ENCODE results near the gene PTGER1. TPM values are rescaled to one million over a fixed set of nuclear protein-coding genes. Genes with fewer than 3 reads are reported as not detected.
"Not testable (repeated sequence)": the region's sequence is repeated elsewhere in the genome, so short reads cannot be mapped to it uniquely, and the experiment has no call there.

PTGER1 gene
- polyA plus RNA-seq, 3 donors: 0.18 to 1.9 TPM; not detected in 1

GRCh38 chr19:14479309-14479974 is 4.3 kb upstream of the PTGER1 start:
- no peak overlapping the region for H3K27ac ChIP-seq (ENCODE audit: low read depth, low read length)
- 73 to 95% (median 79%) methylated on average over 14 of the region's 14 CpGs for WGBS, 3 donors

GRCh38 chr19:14478113-14478545 is 3.0 kb upstream of the PTGER1 start:
- no peak overlapping the region for H3K27ac ChIP-seq (ENCODE audit: low read depth, low read length)
- 71 to 78% (median 73%) methylated on average over 17 to 24 of the region's 24 CpGs for WGBS, 3 donors

DNA sequence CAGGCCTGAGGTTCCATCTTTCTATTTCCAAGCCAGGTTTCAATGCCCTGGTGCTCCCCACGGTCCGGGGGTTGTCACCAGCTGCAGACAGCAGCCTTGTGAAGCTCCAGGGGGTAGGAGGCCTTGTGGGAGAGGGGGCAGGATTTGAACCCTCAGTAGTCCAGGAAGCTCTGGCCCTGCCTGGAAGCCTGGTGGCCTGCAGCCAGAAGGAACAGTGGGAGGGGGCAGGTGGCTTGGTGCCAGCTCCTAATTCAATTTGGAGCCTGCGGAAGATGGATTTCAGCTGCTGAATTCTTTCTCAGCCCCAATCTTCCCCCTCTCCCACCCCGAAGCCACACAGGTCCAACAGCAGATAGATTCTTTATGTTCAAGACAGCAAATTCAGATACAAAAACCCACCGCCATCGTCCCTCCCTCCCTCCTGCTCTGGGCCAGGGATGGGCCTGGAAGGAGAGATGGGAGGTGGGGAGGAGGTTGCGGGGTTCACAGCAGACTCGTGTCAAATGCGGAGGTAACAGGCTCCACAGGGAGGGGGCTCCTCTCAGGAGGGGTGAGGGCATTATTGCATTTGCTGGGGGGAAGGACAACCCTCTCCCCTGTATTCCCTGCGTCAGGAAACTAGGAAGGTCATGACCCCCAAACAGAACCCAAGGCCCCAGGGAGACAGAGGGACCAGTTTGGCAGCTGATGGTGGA is 2.4 kb upstream of the PTGER1 start:
- 61 to 81% (median 66%) methylated on average over 10 of the region's 10 CpGs for WGBS, 3 donors
- H3K27ac ChIP-seq (ENCODE audit: low read depth, low read length): no peak overlapping the region

DNA sequence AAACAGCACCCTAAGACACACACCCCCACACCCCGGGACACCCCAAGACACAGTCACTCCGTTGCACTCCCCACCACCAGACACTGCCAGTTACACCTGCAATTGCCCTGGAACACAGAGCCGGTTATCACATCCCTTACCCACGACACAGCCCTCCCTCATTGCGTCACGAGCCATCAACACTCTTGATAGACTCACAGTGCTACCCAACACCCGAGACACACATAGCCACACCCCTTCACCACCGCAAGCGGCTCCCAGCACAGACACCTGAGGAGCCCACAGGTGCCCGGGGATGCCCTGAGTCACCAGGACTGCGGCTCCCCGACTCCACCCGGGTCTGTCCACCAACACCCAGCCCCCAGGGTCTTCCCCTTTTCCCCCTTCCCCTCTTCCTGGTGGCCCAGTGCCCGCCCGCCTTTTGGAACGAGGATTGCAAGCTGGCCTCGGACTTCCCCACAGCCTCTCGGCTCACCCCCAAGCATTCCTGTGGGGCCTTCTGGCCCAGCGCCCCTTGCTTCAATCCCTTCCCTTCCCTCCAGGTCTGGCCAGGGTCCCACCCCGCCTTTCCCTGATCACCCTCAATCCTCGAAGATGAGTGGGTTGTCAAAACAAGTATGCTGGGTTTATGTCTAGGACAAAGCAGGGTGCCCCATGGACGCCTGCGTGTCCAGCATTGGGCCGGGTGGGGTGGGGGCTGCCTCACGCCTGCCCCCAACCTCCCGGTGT is 1.7 kb upstream of the PTGER1 start:
- WGBS, 3 donors: 43 to 69% (median 45%) methylated on average over 26 of the region's 26 CpGs
- no peak overlapping the region for H3K27ac ChIP-seq (ENCODE audit: low read depth, low read length)

- no peak overlapping the region for H3K27ac ChIP-seq (ENCODE audit: low read depth, low read length)
These were observed 1.1 kb upstream of the PTGER1 start for GRCh38 chr19:14476327-14476672.

DNA sequence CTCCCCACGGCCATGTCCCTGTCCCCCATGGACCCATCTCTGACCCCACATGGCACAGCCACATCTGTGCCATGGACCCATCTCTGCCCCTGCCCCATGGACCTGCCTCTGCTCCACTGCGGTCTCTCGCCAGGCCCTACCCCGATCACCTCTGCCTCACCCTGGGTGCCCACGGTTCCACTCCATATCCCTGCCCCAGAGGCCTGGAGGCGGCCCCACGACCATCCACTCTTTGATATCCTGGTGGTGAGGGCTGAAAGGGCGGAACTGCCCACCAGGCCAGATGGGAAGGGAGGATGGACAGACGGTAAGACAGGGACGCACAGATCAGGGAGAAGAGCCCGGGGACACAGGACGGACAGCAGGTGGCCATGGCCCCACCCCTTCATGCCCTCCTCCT is 327 bp downstream of the PTGER1 start:
- H3K27ac ChIP-seq (ENCODE audit: low read depth, low read length): no peak overlapping the region
- 43 to 55% (median 48%) methylated on average over 11 to 12 of the region's 12 CpGs for WGBS, 3 donors

More at GRCh38 chr19:14476327-14476672, 1.1 kb upstream of the PTGER1 start:
- 77 to 90% (median 80%) methylated on average over 7 of the region's 7 CpGs for WGBS, 3 donors

DNA sequence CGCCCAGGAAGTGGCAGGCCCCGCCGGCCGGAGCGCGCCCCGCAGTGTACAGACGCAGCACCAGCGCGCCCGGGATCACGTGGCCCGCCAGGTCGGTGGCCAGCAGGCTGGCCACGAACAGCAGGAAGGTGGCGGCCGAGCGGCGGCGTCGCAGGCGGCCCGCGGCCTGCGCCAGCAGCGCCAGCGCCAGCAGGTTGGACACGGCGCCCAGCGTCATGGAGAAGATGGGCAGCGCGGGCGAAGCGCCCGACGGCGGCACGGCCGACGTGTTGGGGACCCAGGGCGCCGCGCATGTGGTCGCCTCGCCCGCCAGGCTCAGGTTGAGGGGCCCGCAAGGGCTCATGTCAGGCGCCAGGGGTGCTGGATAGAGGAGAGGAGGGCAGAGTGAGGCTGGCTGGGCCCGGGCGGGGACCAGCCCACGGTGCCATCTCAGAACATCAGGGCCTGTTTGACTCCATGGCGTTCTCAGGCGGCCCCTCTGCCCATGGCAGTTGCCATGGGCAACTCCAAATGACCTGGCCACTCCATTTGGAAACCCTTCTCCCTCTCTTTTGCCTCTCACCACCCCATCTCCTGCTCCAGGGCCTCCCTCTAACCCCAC is 1.1 kb downstream of the PTGER1 start:
- H3K27ac ChIP-seq (ENCODE audit: low read depth, low read length): no peak overlapping the region
- 15 to 43% (median 32%) methylated on average over 31 to 53 of the region's 53 CpGs for WGBS, 3 donors

DNA sequence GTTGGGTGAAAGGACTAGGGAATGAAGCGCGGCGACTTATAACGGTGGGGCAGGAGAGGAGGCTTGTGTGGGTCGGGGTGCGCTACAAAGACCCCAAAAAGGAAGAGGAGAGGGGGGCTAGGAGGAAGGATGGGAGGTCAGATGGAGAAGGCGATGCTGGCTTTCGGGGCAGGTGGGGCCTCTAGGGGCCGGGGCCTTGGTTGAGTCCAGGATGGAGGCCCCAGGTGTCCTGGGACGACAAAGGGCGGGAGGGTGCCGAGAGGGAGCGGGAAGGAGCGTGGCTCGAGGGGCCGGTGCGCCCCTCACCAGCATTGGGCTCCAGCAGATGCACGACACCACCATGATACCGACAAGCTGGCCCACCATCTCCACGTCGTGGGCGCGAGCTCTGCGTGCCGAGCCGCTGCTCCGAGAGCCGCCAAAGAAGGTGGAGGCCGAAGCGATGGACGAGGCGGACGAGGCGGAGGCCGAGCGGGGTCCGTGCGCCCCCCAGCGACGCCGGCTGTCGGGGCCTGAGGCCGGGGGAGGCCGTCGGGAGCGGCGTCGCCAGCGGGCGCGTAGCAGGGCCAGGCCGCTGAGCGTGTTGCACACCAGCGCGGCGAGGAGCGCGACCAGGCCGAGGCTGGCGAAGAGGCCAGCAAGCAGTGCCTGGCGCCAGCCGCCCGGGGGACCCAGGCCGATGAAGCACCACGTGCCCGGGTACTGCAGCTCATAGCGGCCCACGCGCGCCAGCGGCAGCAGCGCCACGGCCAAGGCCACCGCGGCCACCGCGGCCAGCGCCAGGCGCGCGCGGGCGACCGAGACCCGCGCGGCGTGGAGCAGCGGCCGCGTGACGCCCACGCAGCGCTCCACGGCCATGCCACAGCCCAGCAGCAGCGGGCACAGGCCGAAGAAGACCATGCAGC is 1.8 kb downstream of the PTGER1 start:
- no peak overlapping the region for H3K27ac ChIP-seq (ENCODE audit: low read depth, low read length)
- WGBS, 3 donors: 6 to 22% (median 11%) methylated on average over 73 to 97 of the region's 97 CpGs

- 2 to 3% (median 2%) methylated on average over 61 to 66 of the region's 66 CpGs for WGBS, 3 donors
- no peak overlapping the region for H3K27ac ChIP-seq (ENCODE audit: low read depth, low read length)
These were observed 2.8 kb downstream of the PTGER1 start for GRCh38 chr19:14472202-14472938.

DNA sequence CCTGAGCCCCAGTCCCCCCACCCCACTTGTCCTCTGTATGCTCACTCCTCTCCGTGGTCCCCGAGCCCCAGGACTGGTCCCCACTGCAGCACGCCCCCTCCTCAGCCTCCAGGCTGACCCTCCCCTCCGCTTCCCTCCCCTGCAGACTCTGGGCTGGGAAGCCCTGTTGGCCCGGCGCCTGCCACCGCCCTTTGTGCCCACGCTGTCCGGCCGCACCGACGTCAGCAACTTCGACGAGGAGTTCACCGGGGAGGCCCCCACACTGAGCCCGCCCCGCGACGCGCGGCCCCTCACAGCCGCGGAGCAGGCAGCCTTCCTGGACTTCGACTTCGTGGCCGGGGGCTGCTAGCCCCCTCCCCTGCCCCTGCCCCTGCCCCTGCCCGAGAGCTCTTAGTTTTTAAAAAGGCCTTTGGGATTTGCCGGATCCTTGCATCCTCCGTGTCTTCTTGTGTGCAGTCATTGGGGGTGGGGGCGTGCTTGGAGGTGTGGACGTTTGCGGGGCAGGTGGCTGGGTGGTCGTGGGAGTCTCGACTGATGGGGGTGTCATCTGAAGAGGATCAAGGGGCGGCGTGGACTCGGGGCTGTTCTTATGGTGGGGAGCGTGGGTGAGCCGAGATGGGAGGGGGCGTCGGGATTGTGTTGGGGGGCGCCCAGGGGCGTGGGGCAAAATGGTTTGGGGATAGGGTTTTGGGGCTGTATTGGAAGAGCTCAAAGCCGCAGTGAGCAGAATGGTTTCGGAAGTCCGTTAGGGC is 3.5 kb downstream of the PTGER1 start:
- H3K27ac ChIP-seq (ENCODE audit: low read depth, low read length): no peak overlapping the region

DNA sequence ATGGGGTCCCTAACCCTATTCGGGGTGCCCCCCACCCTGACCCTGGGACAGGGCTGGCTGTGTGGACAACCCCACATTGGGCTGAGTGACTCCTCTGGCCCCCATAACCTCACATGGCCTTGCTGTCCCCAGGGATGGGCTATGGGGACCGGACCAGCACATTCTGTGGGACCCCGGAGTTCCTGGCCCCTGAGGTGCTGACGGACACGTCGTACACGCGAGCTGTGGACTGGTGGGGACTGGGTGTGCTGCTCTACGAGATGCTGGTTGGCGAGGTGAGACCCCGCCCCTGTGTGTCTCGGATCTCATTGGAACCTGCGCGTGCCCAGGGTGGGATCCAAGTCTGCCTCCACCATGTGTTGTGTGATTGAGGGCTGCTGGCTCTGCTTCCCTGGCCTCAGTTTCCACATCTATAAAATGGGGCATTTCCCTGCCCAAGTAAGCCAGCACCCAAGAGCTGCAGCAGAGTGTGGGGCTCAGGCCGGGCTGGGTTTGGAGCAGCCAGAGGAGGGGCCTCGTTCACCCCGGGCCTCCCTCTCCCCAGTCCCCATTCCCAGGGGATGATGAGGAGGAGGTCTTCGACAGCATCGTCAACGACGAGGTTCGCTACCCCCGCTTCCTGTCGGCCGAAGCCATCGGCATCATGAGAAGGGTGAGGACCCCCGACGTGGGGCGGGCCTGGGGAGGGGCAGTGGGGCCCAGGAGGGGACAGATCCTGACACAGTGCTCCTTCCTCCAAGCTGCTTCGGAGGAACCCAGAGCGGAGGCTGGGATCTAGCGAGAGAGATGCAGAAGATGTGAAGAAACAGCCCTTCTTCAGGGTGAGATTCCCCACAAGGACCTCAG is 4.9 kb downstream of the PTGER1 start:
- H3K27ac ChIP-seq (ENCODE audit: low read depth, low read length): no peak overlapping the region
- 85 to 91% (median 86%) methylated on average over 29 to 32 of the region's 32 CpGs for WGBS, 3 donors

More for the DNA sequence above, 3.5 kb downstream of the PTGER1 start:
- WGBS, 3 donors: 69 to 75% (median 72%) methylated on average over 46 of the region's 46 CpGs

DNA sequence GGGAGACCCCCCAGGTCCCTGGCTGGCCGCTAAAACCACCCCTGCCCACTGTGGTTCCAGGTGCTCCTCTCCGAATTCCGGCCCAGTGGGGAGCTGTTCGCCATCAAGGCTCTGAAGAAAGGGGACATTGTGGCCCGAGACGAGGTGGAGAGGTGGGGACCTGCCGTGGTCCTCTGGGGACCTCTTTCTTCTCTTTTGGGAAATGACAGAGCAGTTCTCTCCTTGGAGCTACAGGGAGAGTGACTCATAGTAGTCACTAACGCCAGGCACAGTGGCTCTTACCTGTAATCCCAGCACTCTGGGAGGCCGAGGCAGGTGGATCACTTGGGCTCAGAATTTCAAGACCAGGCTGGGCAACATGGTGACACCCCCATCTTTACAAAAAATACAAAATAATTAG is 7.3 kb downstream of the PTGER1 start:
- 76 to 86% (median 80%) methylated on average over 9 of the region's 9 CpGs for WGBS, 3 donors
- H3K27ac ChIP-seq (ENCODE audit: low read depth, low read length): no peak overlapping the region

GRCh38 chr19:14467391-14467790 is 7.8 kb downstream of the PTGER1 start:
- no peak overlapping the region for H3K27ac ChIP-seq (ENCODE audit: low read depth, low read length)
- WGBS, 3 donors: 84 to 87% (median 85%) methylated on average over 12 of the region's 12 CpGs

DNA sequence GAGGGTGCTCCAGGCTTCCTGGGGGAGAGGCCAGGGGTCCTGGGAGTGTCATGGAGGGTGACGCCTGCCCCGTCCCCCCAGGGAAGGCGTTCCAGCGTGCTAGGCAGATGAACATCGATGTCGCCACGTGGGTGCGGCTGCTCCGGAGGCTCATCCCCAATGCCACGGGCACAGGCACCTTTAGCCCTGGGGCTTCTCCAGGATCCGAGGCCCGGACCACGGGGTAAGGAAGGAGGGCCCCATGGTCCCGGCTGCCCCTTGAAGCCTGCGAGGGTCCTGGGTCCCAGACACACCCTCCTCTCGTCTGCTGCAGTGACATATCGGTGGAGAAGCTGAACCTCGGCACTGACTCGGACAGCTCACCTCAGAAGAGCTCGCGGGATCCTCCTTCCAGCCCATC is 11.4 kb downstream of the PTGER1 start:
- WGBS, 3 donors: 91 to 97% (median 95%) methylated on average over 19 to 21 of the region's 21 CpGs
- no peak overlapping the region for H3K27ac ChIP-seq (ENCODE audit: low read depth, low read length)

- not testable (repeated sequence) for H3K27ac ChIP-seq (ENCODE audit: low read depth, low read length)
- 79 to 98% (median 83%) methylated on average over 6 to 7 of the region's 7 CpGs for WGBS, 3 donors
These were observed 12.8 kb downstream of the PTGER1 start for GRCh38 chr19:14462401-14462800.

DNA sequence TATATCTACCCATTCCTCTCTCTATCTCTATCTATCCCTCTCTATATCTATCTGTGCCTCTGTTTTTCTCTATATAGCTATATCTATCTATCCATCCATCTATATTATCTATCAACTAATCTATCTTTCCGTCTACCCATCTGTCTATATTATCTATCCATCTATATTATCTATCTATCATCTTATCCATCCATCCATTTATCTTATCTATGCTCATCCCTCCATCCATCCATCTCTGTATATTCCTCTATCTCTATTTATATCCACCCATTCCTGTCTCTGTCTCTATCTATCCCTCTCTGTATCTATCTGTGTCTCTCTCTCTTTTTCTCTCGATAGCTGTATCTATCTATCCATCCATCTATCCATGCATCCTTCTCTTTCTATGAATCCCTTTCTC is 14.2 kb downstream of the PTGER1 start:
- H3K27ac ChIP-seq (ENCODE audit: low read depth, low read length): no peak overlapping the region
- 69 to 99% (median 91%) methylated on average over 2 of the region's 2 CpGs for WGBS, 3 donors
